Breast epithelium (tissue), 4 donors: Measurements from ENCODE around the gene PRDM16. TPM values are rescaled to one million over a fixed set of nuclear protein-coding genes. Genes with fewer than 3 reads are reported as not detected.

Source experiments
- DNase-seq, 2 donors: peaks; one replicate each; pipeline ENCODE4 v3.0.0-alpha.2; 2019; ENCODE audit warnings: low spot score in 2 of 2
- H3K27ac ChIP-seq, 2 donors: fragments of 200-600 bp; sonication (generic) in 1 of 2; one replicate each; pipeline ENCODE4 v1.5.1; 2016 to 2019; ENCODE audit warnings: mild to moderate bottlenecking in 1 of 2
- H3K27me3 ChIP-seq, 2 donors: fragments of 200-600 bp; sonication (generic) in 1 of 2; one replicate each; pipeline versions ENCODE4 v1.5.1 to v1.6.0; 2017 to 2019; ENCODE audit warnings: control low read depth in 1 of 2, mild to moderate bottlenecking in 1 of 2
- H3K36me3 ChIP-seq: fragments of 200-600 bp; one replicate; pipeline ENCODE4 v1.5.1; 2019
- H3K4me1 ChIP-seq, 2 donors: fragments of 200-600 bp; sonication (generic); one replicate each; pipeline ENCODE4 v1.5.1; 2016 to 2019; ENCODE audit warnings: control low read depth in 1 of 2
- H3K4me3 ChIP-seq, 3 donors: fragments of 200-600 bp; sonication (generic); 1 replicate in 2 of 3; 2 replicates in 1 of 3; pipeline ENCODE4 v1.5.1; 2016 to 2019; ENCODE audit warnings: mild to moderate bottlenecking in 3 of 3, moderate library complexity in 2 of 3
- H3K9me3 ChIP-seq, 2 donors: fragments of 200-600 bp; sonication (generic) in 1 of 2; one replicate each; pipeline ENCODE4 v1.5.1; 2016 to 2019; ENCODE audit warnings: control low read depth in 1 of 2
- POLR2A ChIP-seq: fragments of 450-650 bp; IDR thresholded peaks from one replicate; pipeline ENCODE4 v1.6.1; 2016; ENCODE audit warnings: antibody characterized with exemption, mild to moderate bottlenecking, moderate library complexity
- POLR2AphosphoS5 ChIP-seq, 3 donors: sonication (generic); formaldehyde crosslinking; IDR thresholded peaks; one replicate each; pipeline ENCODE4 v1.6.1; 2017; ENCODE audit warnings: antibody characterized with exemption in 3 of 3
- intact Hi-C: fragments of 100-400 bp; cut with DNase I; formaldehyde crosslinking; loops from one replicate; pipeline ENCODE4 v1.15.1; 2023; ENCODE audit warnings: low total_unique reads
- total RNA-seq, 3 donors: library from RNA; depleted of rRNA; stranded (reverse); fragments of >200 nt; gene quantifications; one replicate each; pipeline ENCODE4 v1.1.0, GENCODE V29; 2016
- TF ChIP-seq, protein P1 (sequence below), 3 donors: fragments of 450-650 bp; IDR thresholded peaks; one replicate each; pipeline ENCODE4 v1.5.1; 2016 to 2017; ENCODE audit warnings: antibody characterized with exemption in 3 of 3, mild to moderate bottlenecking in 3 of 3, moderate library complexity in 3 of 3

The PRDM16 gene
- total RNA-seq, 3 donors from 2014 or later, result 0.48 to 3.8 (median 3.6) TPM

DNA sequence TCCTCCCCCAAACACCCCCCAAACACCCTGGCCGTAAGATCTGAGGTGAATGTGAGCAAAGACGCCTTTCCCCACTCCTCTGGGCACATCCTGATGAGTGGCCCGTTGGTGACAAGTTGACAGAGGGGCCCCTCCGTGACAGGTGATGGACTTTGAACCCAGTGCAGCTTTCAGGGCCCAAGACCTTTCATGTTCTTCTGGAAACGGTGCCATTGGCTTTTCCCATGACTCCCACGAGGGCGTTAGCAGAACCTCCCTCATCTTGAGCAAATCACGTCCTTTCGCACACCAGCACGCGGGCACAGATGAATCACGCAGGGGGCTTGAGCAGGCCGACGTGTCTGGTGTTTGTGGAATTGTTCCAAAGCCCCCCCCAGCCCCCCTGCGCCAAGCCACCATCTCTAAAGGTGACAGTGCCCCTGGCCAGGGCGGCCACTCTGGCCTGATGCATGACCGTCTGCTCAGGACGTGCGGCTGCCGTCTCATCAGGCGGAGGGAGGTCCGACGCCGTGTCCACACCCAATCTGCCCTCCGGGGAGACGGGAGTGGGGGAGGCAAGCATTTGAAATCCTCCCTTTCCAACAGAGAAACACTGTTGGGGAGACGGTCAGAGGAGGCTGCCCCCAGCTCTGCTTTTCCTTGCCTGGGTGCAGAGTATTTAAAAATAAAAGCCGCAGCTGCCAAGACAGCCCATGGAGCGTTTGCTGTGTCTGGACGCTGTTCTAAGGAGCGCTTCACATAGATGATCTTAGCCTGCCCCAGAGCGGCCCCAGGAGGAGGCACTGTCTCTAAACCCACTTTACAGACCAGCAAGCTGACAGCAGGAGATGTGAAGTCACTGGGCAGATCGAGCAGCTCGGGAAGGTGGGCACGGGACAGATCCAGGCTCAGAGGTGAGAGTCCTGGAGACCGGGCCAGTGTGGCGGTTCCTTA is 287.2 kb downstream of the PRDM16 start:
- intact Hi-C loops, result no loop called here
- DNase-seq, result no peak
- no peak overlapping the region for H3K4me3 ChIP-seq
- no peak overlapping the region for H3K27ac ChIP-seq
- H3K36me3 ChIP-seq, result no peaks in the 10 kb centered on the region
- no peaks in the 10 kb centered on the region for H3K4me1 ChIP-seq
- H3K9me3 ChIP-seq, result no peaks in the 10 kb centered on the region
- H3K27me3 ChIP-seq, result peaks cover 0 to 59% of the 10 kb centered on the region in 2 donors
- TF ChIP-seq, protein P1, sequence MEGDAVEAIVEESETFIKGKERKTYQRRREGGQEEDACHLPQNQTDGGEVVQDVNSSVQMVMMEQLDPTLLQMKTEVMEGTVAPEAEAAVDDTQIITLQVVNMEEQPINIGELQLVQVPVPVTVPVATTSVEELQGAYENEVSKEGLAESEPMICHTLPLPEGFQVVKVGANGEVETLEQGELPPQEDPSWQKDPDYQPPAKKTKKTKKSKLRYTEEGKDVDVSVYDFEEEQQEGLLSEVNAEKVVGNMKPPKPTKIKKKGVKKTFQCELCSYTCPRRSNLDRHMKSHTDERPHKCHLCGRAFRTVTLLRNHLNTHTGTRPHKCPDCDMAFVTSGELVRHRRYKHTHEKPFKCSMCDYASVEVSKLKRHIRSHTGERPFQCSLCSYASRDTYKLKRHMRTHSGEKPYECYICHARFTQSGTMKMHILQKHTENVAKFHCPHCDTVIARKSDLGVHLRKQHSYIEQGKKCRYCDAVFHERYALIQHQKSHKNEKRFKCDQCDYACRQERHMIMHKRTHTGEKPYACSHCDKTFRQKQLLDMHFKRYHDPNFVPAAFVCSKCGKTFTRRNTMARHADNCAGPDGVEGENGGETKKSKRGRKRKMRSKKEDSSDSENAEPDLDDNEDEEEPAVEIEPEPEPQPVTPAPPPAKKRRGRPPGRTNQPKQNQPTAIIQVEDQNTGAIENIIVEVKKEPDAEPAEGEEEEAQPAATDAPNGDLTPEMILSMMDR (IDR thresholded peaks at IDR 0.05), result no peak
- no peak for TF ChIP-seq POLR2AphosphoS5 (IDR thresholded peaks at IDR 0.05)
- no peak for TF ChIP-seq POLR2A

DNA sequence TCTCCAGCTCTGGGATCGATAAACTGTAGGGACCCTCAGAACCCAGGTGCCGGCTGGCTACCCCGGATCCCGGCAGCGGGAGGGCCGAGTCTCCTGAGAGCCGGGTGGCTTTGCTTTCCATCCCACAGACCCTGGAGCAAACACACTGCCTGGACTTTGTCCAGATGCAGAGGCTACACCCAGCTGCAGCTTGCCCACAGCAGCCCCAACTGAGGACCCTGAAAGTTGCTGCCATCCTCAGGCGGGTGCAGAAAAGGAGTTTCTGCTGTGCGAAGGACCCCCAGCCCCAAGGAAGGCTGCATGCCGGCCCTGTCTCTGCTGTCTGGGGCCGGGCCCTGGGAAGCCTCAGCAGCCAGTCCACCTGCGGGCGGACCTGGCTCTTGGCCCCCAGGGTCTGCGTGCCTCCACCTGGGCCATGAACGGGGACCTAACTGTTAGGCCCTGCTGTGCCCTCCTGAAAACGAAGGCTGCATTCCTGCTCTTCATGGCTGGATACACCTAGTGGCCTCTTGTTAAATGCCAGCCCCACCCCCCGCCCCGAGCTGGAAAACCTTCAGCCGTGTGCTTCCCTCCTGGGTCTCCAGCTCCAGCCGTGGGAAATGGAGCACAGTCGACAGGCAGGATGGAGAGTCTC is 287.9 kb downstream of the PRDM16 start:
- no peaks in the 10 kb centered on the region for H3K36me3 ChIP-seq
- H3K9me3 ChIP-seq, result no peaks in the 10 kb centered on the region
- no peak overlapping the region for H3K27ac ChIP-seq
- H3K4me3 ChIP-seq, result no peak overlapping the region
- H3K27me3 ChIP-seq, result peaks cover 0 to 63% of the 10 kb centered on the region in 2 donors
- no peaks in the 10 kb centered on the region for H3K4me1 ChIP-seq
- no peak for TF ChIP-seq POLR2AphosphoS5 (IDR thresholded peaks at IDR 0.05)
- no peak for TF ChIP-seq POLR2A
- TF ChIP-seq, protein P1 (IDR thresholded peaks at IDR 0.05), result no peak
- intact Hi-C loops, result no loop called here
- DNase-seq, result no peak

DNA sequence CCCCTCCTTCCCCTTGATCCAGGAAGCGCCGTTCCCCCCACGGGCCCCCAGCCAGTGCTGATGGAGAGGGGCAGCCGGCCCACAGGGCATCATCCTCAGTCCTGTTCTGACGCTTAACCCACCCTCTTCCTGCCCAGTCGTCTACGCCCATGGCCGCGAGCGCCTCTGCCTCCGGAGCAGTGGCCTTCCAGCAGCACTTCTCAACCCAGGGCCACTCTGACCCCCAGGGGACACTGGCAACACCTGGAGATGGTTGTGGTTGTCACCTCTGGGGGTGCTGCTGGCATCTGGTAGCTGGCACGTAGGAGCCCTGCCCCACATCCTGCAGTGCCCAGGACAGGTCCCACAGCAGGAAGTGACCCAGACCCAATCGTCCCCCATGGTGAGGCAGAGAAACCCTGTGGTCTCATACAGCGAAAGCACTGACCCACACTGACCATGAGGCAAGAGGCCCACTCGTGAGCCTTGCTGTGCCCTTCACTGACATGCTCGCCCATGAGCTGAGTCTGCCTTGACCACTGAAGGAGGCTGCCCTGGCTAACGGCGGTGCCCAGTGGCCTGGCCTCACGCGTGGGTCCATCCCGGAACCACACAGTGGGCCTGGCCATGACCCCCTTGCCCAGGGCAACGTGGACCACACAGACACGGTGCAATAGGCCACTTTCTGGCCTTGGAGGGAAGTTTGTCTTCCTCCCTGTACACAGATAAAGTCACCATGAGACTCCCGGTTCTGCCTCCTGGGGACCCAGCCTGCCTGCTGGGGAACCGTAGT is 288.7 kb downstream of the PRDM16 start:
- intact Hi-C loops, result no loop called here
- TF ChIP-seq POLR2A, result no peak
- TF ChIP-seq POLR2AphosphoS5 (IDR thresholded peaks at IDR 0.05), result no peak
- TF ChIP-seq, protein P1 (IDR thresholded peaks at IDR 0.05), result no peak
- Histone ChIP-seq H3K9me3 (no peaks in the 10 kb centered on the region), H3K27me3 (peaks cover 0 to 63% of the 10 kb centered on the region in 2 donors), H3K4me3 (no peak overlapping the region), H3K4me1 (no peaks in the 10 kb centered on the region), H3K27ac (no peak overlapping the region), H3K36me3 (no peaks in the 10 kb centered on the region)
- no peak for DNase-seq

DNA sequence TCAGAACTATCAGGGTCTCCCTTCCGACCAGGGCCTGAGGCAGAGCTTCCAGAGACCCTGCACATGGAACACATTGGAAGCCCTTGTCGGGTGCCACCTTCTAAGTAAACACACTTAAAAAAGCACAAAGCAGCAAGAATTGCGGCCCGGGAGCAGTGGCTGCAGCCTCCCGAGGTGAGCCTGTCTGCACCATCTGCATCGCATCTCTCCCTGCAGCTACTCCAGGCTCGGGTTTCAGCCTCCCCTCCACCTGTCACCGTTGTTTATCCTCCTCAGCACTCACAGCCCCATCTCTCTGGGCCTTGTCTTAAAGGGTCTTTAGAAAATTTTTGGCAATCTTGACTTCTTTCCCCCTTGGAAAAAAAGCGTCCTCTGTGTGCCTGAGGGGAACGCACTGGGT is 290.3 kb downstream of the PRDM16 start:
- intact Hi-C loops, result no loop called here
- Histone ChIP-seq H3K36me3 (no peaks in the 10 kb centered on the region), H3K27ac (no peak overlapping the region), H3K27me3 (peaks cover 0 to 70% of the 10 kb centered on the region in 2 donors), H3K4me1 (no peaks in the 10 kb centered on the region), H3K4me3 (no peak overlapping the region), H3K9me3 (no peaks in the 10 kb centered on the region)
- no peak for DNase-seq
- no peak for TF ChIP-seq POLR2AphosphoS5 (IDR thresholded peaks at IDR 0.05)
- TF ChIP-seq POLR2A, result no peak
- TF ChIP-seq, protein P1 (IDR thresholded peaks at IDR 0.05), result no peak
